ENCODE measurements around the gene TVP23A.

DNA sequence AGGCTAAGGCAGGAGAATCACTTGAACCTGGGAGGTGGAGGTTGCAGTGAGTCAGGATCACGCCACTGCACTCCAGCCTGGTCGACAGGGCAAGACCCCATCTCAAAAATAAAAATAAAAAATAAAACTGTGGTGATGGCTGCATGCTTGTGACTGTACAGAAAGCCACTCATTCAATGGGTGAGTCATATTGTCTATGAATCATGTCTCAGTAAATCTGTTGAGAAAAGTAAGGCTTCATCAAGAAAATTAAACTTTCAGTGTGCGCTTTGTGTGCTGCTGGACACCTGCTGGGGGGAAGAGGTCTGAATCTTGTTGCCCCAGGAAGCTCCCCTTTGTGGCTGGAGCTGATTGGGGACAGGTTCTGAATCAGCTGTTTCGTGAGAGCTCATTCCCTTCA lies 63.7 kb downstream of the TVP23A start:
- no peak for TF ChIP-seq POLR2A (IDR thresholded peaks at IDR 0.05)
- TF ChIP-seq, protein P1, sequence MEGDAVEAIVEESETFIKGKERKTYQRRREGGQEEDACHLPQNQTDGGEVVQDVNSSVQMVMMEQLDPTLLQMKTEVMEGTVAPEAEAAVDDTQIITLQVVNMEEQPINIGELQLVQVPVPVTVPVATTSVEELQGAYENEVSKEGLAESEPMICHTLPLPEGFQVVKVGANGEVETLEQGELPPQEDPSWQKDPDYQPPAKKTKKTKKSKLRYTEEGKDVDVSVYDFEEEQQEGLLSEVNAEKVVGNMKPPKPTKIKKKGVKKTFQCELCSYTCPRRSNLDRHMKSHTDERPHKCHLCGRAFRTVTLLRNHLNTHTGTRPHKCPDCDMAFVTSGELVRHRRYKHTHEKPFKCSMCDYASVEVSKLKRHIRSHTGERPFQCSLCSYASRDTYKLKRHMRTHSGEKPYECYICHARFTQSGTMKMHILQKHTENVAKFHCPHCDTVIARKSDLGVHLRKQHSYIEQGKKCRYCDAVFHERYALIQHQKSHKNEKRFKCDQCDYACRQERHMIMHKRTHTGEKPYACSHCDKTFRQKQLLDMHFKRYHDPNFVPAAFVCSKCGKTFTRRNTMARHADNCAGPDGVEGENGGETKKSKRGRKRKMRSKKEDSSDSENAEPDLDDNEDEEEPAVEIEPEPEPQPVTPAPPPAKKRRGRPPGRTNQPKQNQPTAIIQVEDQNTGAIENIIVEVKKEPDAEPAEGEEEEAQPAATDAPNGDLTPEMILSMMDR (IDR thresholded peaks at IDR 0.05 in 4 of 5, conservative IDR thresholded peaks at IDR 0.05 in 1 of 5) = no peak

All from gastrocnemius medialis (tissue), 4 donors.